HepG2 (cell line): ENCODE results near the gene RGS6. TPM values are rescaled to one million over a fixed set of nuclear protein-coding genes. Genes with fewer than 3 reads are reported as not detected.

Experiments
- ATAC-seq: fragments of 200-7000 bp; cut with Tn5 transposase; 3 replicates; pipeline ENCODE4 v1.9.1; 2020; ENCODE audit warnings: mild to moderate bottlenecking, moderate library complexity
- BruUV-seq: library from RNA; stranded (reverse); fragments of 400-500 nt; replicated peaks from 2 replicates; lab custom pipeline; 2021; lab: Mats Ljungman, UMichigan
- CTCF ChIA-PET: fragments of 300-600 bp; formaldehyde crosslinking; extraction: SDS; loops from one replicate; lab custom pipeline; 2021; ENCODE audit warnings: low total read pairs, inconsistent platforms, low intra/inter-chr PET ratio; lab: Yijun Ruan, JAX
- POLR2A ChIA-PET: fragments of 350-600 bp; sonication (Branson Sonifier 250); formaldehyde crosslinking; loops from one replicate; lab custom pipeline; 2020; ENCODE audit warnings: antibody characterized with exemption, inconsistent platforms; lab: Yijun Ruan, JAX
- DNase-seq: peaks from one replicate; pipeline ENCODE4 v3.0.0-alpha.2; 2015; ENCODE audit warnings: low spot score
- FAIRE-seq: peaks from 3 replicates; lab custom pipeline; 2011; peaks lifted over from hg19 to GRCh38; lab: Jason Lieb, UNC
- H2AFZ ChIP-seq: one replicate; pipeline ENCODE4 v1.6.1; 2011; ENCODE audit warnings: low read length, inconsistent platforms
- H3K27ac ChIP-seq: fragments of 300-600 bp; 3 replicates; pipeline ENCODE4 v1.8.0; 2011; ENCODE audit warnings: mixed run types, mild to moderate bottlenecking, mixed read lengths, low read length, inconsistent platforms; ENCODE audit not compliant: insufficient read depth; ENCODE audit errors: extremely low read length
- H3K27me3 ChIP-seq, 2 experiments: fragments of 200-600 bp in 1 of 2; 2 replicates in 1 of 2; 3 replicates in 1 of 2; pipeline versions ENCODE4 v1.6.0 to v1.8.0; 2011; ENCODE audit warnings: low read length in 2 of 2, mild to moderate bottlenecking in 2 of 2, moderate library complexity in 2 of 2, inconsistent platforms in 1 of 2; ENCODE audit not compliant: insufficient read depth in 2 of 2, control insufficient read depth in 1 of 2
- H3K36me3 ChIP-seq, 2 experiments: fragments of 200-600 bp in 1 of 2; replicated peaks in 1 of 2; 2 replicates in 1 of 2; 3 replicates in 1 of 2; pipeline versions ENCODE4 v1.5.1 to v1.8.0; 2011; ENCODE audit warnings: low read length in 2 of 2, inconsistent platforms in 1 of 2; ENCODE audit not compliant: insufficient read depth in 2 of 2, control insufficient read depth in 1 of 2
- H3K4me1 ChIP-seq: 2 replicates; pipeline ENCODE4 v1.5.1; 2012; ENCODE audit warnings: low read length, inconsistent platforms; ENCODE audit not compliant: insufficient read depth
- H3K4me2 ChIP-seq: 2 replicates; pipeline ENCODE4 v1.6.0; 2011; ENCODE audit warnings: low read depth, low read length, inconsistent platforms
- H3K4me3 ChIP-seq, 3 experiments: fragments of 200-600 bp in 1 of 3; sonication (generic), shearing (Covaris generic) in 1 of 3; replicated peaks in 1 of 3; 2 replicates each; pipeline ENCODE4 v1.5.1; 2011 to 2016; ENCODE audit warnings: low read length in 3 of 3, inconsistent platforms in 2 of 3, low read depth in 2 of 3, mild to moderate bottlenecking in 2 of 3, control low read depth in 1 of 3, mixed read lengths in 1 of 3; ENCODE audit not compliant: insufficient read depth in 1 of 3
- H3K79me2 ChIP-seq: one replicate; pipeline ENCODE4 v1.6.1; 2011; ENCODE audit warnings: low read length, inconsistent platforms; ENCODE audit not compliant: insufficient read depth
- H3K9ac ChIP-seq: 2 replicates; pipeline ENCODE4 v1.6.0; 2011; ENCODE audit warnings: mild to moderate bottlenecking, low read depth, low read length, inconsistent platforms; ENCODE audit not compliant: insufficient read depth
- H3K9me3 ChIP-seq: 2 replicates; pipeline ENCODE4 v1.5.1; 2012; ENCODE audit warnings: mild to moderate bottlenecking, low read length
- H4K20me1 ChIP-seq: 2 replicates; pipeline ENCODE4 v1.6.0; 2011; ENCODE audit warnings: inconsistent platforms, mild to moderate bottlenecking, low read length, moderate library complexity; ENCODE audit not compliant: insufficient read depth
- ATRX ChIP-seq: sonication (generic); formaldehyde crosslinking; IDR thresholded peaks from 2 replicates; pipeline ENCODE4 v1.4.0; 2020; ENCODE audit warnings: missing genetic modification reagents, borderline replicate concordance
- CENPX ChIP-seq: sonication (generic); formaldehyde crosslinking; IDR thresholded peaks from 2 replicates; pipeline ENCODE4 v1.9.0; 2021; ENCODE audit warnings: mild to moderate bottlenecking, missing genetic modification reagents, moderate library complexity
- NFE2L2 ChIP-seq: fragments of 150-350 bp; IDR thresholded peaks from 2 replicates; pipeline ENCODE4 v1.6.1; 2014; ENCODE audit warnings: low read length
- PAWR ChIP-seq: sonication (generic); formaldehyde crosslinking; IDR thresholded peaks from 2 replicates; pipeline ENCODE4 v1.4.0; 2020; ENCODE audit warnings: missing genetic modification reagents, mild to moderate bottlenecking, borderline replicate concordance
- RCOR2 ChIP-seq: IDR thresholded peaks from 2 replicates; pipeline ENCODE4 v1.6.1; 2016; ENCODE audit warnings: missing biosample characterization, missing genetic modification reagents
- SALL1 ChIP-seq: sonication (generic); formaldehyde crosslinking; IDR thresholded peaks from 2 replicates; pipeline ENCODE4 v1.8.0; 2022; ENCODE audit warnings: mild to moderate bottlenecking, missing genetic modification reagents
- THYN1 ChIP-seq: sonication (generic); formaldehyde crosslinking; IDR thresholded peaks from 2 replicates; pipeline ENCODE4 v1.8.1; 2023; ENCODE audit warnings: low read depth, mild to moderate bottlenecking, moderate library complexity, missing genetic modification reagents, borderline replicate concordance
- ZBTB4 ChIP-seq: sonication (generic); formaldehyde crosslinking; IDR thresholded peaks from 2 replicates; pipeline ENCODE4 v1.4.0; 2020; ENCODE audit warnings: missing genetic modification reagents, mild to moderate bottlenecking, borderline replicate concordance
- ZNF564 ChIP-seq: sonication (generic); formaldehyde crosslinking; IDR thresholded peaks from 2 replicates; pipeline ENCODE4 v1.8.1; 2023; ENCODE audit warnings: mild to moderate bottlenecking, missing genetic modification reagents
- ZSCAN25 ChIP-seq: sonication (generic); formaldehyde crosslinking; IDR thresholded peaks from 2 replicates; pipeline ENCODE4 v1.8.0; 2022; ENCODE audit warnings: mild to moderate bottlenecking, missing genetic modification reagents
- WGBS: methylation state at CpG from one replicate; pipeline ENCODE4 v1.1.6; 2017; ENCODE audit warnings: low lambda C conversion rate; 5-methylcytosine and 5-hydroxymethylcytosine counted together
- in situ Hi-C: cut with HindIII; loops from 2 replicates; pipeline ENCODE4 v1.10.0; 2017; ENCODE audit warnings: low pct_unique_long_range_greater_than_20kb; ENCODE audit not compliant: extremely low pct_ligation_motif_present
- intact Hi-C: fragments of 100-400 bp; cut with micrococcal nuclease; formaldehyde crosslinking; loops from one replicate; pipeline ENCODE4 v1.10.0; 2022; ENCODE audit not compliant: unreplicated experiment
- polyA plus RNA-seq, 8 experiments: library from polyadenylated mRNA; depleted of rRNA in 3 of 8; stranded (reverse) in 7 of 8; unstranded in 1 of 8; fragments of >200 nt; fragmentation: Illumina TruSeq in 4 of 8; extraction: Trizol in 4 of 8; gene quantifications; 2 replicates each; pipeline versions ENCODE4 v1.2.1 to v1.2.3, GENCODE V29; 2011 to 2016; ENCODE audit warnings: low read depth in 4 of 8, missing spikeins in 1 of 8, mixed read lengths in 1 of 8; ENCODE audit not compliant: insufficient read depth in 1 of 8
- total RNA-seq, 5 experiments: library from RNA; depleted of rRNA; stranded (reverse); fragments of >200 nt; fragmentation: Illumina TruSeq; extraction: Trizol; gene quantifications; 2 replicates each; pipeline ENCODE4 v1.2.3, GENCODE V29; 2016; ENCODE audit warnings: low read depth in 1 of 5
- TF ChIP-seq, protein P1 (sequence below): sonication (generic); formaldehyde crosslinking; IDR thresholded peaks from 2 replicates; pipeline ENCODE4 v1.8.0; 2022; ENCODE audit warnings: missing genetic modification reagents, low read depth, mild to moderate bottlenecking, borderline replicate concordance

RGS6 gene
- total and polyA plus RNA-seq, 2 of the 13 experiments (the other 11 are each of a cell fraction or from before 2014, with no cell fraction given) = not detected

GRCh38 chr14:71967704-71968103 is 35.5 kb downstream of the RGS6 start:
- no peak for DNase-seq
- Histone ChIP-seq H3K27me3 (no peaks in the 10 kb centered on the region), H4K20me1 (no peaks in the 10 kb centered on the region), H3K27ac (no peak overlapping the region), H3K36me3 (no peaks in the 10 kb centered on the region), H3K79me2 (no peaks in the 10 kb centered on the region), H3K4me3 (no peak overlapping the region), H3K9me3 (no peaks in the 10 kb centered on the region), H3K9ac (no peak overlapping the region), H3K4me1 (no peaks in the 10 kb centered on the region), H3K4me2 (no peak overlapping the region), H2AFZ (no peak overlapping the region)
- no peak for FAIRE-seq
- intact Hi-C loops = no loop called here
- TF ChIP-seq SALL1 (CRISPR knock-in tag) (no peak), ZBTB4 (CRISPR knock-in tag) (no peak), NFE2L2 (no peak), ATRX (CRISPR knock-in tag) (no peak), ZNF564 (no peak), ZSCAN25 (CRISPR knock-in tag) (no peak), PAWR (CRISPR knock-in tag) (no peak), RCOR2 (no peak), THYN1 (CRISPR knock-in tag) (no peak), CENPX (no peak)
- TF ChIP-seq, protein P1, sequence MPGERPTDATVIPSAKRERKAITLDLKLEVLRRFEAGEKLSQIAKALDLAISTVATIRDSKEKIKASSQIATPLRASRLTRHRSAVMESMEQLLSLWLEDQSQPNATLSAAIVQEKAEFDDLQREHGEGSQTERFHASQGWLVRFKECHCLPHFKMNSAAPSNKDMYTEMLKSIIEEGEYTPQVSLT = no peak
- WGBS = 0% methylated on average over 1 of the region's 1 CpG
- no TSS peak for BruUV-seq
- in situ Hi-C loops = no loop called here
- CTCF ChIA-PET = no interaction called here
- ATAC-seq = no peak
- POLR2A ChIA-PET = no interaction called here
